HG03095 (cell line): ENCODE data around the gene TJP3.

Experiments used
- ATAC-seq: cut with Tn5 transposase; IDR thresholded peaks from one replicate; pipeline ENCODE4 v1.9.1; 2021; ENCODE audit warnings: moderate library complexity; ENCODE audit not compliant: unreplicated experiment

Gene TJP3

DNA sequence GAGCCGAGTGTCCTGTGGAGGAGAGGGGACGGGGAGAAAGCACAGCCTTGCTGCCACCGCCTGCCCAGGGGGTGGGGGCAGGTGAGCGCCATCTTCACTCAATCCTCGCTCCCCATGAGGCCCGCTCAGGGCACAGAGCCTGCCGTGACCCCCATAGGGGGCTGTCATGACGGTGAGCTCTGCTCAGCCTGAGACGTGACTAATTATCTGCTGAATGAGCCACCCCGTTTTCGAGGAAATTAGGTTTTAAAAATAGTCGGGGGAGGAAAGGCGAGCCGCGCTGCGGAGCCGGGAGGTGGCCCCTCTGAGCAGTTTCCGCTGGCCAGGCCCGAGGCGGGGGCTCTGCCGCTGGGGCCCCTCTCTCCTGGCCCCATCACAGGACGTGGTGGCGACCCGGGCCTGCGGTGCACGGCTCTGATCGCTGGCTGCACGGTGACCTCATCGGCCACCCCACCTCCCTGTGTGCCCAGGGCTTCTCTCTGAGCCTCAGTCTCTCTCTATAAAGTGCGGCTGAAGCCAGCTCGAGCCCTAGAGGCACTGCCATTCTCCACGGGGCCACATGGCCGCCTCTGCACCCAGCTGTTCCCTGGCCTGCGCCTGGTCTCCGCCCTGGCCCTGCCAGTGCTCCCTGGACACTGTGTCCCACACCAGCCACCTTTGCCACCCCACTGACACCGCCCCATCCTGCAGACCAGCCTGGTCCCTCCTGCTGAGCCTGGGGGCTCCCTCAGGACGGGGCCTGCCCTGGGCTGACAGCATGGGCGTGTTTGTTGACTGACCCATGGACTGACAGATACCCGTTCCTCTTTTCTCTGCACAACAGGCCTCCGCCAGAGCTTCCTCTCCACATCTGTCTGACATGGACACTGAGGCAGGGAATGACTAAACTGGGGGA, 36.3 kb upstream of the TJP3 start:
- ATAC-seq = no peak

DNA sequence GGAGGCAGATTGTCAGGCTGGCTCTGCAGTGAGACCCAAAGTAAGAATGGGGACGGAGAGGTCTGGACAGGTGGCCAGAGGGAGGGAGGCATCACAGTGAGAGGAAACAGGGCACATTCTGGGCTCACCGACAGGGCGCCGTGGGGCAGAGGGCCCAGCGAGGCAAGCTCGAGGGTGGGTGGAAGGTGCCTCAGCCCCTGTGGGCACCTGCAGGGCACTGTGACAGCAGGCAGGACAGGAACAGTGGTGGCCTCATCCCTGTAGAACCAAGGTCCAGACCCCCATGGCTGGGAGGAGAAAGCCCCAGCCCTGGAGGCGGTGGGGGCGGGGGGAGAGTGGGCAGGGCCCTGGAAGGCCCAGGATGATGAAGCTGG, 35.6 kb upstream of the TJP3 start:
- no peak for ATAC-seq

DNA sequence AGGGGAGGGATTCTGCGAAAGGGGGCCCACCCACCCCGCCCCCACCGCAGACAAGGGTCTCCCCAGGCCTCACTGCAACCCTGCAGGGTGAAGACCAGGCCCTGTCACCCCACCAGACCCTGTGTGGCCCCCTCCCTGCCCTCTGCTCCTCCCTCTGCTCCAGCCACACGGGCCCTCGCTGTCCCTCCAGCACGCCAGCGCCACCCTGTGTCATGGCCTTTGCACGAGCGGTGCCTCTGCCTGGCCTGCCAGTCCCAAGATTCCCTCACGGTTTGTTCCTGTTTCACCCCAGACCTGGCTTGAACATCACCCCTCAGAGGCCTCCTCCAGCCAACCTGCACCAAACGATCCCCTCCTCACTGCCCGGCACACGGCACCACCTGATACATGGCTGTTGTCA, 35.2 kb upstream of the TJP3 start:
- ATAC-seq = no peak

DNA sequence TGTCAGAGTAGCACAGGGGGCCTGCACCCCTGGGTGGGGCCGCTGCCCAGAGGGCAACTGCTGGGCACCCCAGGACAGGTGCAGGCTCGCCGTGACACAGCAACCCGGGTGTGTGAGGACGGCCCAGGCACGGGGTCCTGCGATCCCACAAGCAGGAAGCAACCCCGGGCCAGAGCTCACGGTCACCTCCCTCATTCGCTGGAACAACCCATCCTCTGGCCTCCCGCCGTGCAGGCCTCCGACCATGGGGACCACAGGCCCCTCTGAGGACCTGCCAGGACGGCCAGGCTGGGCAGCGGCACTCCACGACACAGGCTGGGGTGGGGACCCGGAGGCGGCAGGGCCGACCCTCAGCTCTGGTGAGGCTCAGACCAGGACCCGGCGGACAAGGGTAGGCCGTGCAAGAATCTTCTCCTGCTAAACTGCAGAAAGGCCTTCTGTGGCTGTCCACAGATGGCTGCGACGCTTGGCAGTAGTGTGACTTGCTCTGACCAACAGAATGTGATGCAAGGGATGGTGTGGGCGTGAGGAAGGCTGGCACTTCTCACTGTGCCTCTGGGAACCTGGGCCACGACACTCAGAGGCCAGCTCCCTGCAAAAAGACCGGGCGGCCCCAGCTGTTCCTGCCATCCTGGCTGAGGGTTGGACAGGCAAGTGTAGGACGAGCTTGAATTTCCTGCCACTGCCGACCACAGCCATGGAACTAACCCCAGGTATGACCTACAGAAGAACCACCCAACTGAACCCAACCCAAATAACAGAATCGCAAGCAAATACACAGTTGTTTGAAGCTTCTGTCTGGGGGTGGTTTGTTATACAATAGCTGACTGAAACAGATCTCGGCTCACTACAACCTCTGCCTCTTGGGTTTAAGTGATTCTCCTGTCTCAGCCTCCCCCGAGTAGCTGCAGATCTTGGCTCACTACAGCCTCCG, 34.4 kb upstream of the TJP3 start:
- no peak for ATAC-seq

DNA sequence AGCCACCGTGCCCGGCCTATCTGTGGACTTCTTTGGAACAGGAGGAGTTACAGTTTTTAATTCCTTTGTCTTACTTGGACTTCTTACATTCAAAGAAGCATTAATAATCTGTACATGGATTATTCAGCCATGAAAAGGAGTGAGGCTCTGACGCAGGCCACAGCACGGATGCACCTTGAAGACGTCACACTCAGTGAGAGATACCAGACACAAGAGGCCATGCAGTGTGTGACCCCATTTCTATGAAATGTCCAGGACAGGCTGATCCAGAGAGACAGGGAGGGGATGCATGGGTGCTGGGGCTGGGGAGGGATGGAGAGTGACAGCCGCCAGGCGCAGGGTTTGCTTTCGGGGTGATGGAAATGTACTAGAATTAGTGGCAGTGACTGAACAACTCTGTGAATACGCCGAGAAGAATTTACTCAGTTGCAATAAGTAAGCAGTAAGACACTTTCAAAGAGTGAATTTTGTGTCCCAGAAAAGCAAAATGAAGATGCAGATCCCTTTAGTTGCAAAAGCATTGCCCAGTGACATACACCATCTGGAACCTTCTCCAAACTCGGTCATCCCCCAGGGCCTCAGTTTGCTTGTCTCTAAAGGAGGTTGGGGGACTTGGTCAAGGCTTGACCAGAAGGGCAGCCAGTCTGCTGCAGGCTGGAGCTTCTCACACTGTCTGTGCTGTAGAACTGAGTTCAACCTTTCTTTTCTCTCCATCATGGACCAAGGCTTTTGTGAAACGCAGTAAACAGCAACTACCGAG, 33.2 kb upstream of the TJP3 start:
- no peak for ATAC-seq

DNA sequence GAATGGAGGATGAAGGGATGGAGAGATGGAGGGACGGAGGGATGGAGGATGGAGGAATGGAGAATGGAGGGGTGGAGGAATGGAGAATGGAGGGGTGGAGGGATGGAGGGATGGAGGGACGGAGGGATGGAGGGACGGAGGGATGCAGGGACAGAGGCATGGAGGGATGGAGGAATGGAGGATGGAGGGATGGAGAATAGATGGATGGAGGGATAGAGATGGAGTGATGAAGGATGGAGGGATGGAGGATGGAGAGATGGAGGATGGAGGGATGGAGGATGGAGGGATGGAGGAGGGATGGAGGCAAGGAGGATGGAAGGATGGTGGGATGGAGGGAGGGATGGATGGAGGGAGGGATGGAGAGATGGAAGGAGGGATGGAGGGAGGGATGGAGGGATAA, 30.0 kb upstream of the TJP3 start:
- ATAC-seq = no peak

DNA sequence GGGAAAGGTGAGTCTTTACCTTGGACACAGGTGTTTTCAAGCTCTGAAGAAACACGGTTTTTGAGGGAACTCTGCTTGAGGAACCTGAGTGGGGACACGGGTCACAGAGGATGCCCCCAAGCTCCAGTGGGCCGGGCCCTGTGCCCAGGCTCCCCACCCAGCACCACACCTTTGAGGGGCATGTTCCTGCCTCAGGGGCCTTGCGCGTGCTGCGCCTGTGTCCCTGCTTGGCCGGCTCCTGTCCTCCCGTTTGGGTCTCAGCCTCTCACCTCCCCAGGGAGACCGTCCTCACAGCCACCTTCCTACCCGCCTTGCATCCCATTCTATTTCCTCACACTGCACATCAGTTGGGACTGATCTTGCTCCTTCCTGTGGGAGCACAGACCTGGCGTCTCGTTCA, 29.0 kb upstream of the TJP3 start:
- no peak for ATAC-seq

DNA sequence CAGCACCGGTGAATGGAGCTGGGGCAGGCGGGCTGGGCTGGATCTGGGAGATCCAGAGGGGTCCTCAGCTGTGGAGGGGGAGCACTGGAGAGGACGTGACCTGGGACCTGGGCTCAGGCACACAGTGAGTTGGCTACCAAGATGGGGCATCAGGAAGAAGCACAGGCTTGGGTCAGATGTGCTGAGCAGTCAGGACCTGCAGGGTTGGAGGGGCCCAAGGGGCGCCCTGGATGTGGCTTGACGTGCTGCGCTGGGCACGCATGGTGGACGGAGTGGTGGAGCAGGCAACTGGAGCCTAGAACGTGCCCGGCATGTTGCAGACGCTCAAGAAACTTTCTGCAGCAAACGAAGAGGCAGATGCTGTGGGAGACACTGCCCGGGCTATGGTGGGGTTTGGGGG, 28.6 kb upstream of the TJP3 start:
- no peak for ATAC-seq

DNA sequence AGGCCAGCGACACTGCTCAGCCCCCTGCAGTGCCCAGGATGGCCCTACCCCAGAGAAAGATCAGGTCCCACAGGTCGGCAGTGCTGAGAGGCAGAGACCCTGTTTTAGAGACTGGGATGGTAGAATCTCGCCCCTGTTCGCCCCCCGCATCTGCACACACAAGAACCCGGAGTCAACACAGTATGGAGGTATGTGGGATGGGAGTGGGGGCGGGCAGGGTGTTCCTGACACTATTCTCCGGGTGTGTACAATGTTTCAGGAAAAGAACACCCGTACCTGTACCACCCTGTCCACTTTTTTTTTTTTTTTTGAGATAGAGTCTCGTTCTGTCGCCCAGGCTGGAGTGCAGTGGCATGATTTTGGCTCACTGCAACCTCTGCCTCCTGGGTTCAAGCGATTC, 27.2 kb upstream of the TJP3 start:
- ATAC-seq = no peak

DNA sequence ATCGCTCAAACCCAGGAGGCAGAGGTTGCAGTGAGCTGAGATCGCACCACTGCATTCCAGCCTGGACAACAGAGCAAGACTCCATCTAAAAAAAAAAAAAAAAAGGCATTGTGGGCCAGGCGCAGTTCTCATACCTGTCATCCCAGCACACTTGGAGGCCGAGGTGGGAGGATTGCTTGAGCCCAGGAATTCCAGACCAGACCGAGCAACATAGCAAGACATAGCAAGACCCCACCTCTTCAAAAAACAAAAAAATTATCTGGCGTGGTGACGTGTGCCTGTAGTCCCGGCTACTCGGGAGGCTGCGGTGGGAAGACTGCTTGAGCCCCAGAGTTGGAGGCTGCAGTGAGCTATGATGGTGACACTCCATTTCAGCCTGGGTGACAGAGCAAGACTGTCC, 25.9 kb upstream of the TJP3 start:
- ATAC-seq = no peak

DNA sequence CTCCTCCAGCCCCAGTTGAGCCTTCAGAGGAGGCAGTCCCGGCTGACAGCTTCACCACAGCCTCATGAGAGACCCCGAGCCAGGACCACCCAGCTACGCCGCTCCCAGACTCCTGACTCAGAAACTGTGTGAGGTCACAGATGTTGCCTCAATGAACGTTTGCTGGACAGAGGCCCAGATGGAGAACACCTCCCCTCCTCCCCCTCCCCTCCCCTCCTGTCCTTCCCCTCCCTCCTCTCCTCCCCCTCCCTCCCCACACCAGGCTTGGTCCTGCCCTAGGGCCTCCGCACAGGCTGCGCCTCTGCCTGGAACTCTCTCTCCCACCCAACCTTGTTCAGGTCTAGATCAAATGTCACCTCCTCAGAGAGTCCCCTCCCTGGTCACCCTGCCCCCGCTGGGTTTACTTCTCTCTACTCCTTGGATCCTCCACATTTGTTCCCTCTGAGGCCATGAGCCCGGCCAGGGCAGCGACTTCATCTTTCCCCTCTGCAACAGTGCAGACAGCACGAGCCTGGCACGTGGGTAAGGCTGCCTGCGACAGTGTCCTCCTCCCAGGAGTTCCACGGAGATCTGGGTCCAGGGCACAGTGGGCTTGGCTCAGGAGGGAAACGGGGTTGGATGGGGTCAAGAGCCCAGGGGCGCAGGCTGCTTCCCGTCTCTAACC, 25.3 kb upstream of the TJP3 start:
- ATAC-seq = no peak

DNA sequence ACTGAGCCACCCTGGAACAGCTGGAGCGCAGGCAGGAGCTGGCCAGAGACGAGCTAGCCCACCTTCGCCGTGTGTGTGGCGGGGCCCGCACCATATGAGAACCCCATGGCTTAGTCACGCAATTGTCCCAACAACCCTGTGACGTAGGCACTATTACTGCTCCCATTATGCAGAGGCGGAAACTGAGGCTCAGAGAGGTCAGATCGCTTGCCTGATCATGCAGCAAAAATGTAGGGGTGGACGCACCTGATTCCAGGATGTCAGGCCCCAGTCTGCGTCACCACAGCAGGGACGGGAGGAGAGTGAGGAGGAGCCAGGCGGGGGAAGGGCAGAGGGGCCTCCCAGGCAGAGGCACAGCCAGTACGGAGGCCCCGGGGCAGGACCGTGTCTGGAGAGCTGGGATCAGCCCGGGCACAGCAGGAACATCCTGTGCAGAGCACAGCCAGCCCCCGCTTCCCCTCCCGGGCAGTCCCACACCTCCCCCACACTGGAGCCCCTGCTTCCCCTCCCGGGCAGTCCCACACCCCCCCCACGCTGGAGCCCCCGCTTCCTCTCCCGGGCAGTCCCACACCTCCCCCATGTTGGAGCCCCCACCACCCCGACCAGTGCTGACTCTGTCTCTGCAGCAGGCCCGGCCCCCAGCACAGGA, 24.7 kb upstream of the TJP3 start:
- no peak for ATAC-seq

DNA sequence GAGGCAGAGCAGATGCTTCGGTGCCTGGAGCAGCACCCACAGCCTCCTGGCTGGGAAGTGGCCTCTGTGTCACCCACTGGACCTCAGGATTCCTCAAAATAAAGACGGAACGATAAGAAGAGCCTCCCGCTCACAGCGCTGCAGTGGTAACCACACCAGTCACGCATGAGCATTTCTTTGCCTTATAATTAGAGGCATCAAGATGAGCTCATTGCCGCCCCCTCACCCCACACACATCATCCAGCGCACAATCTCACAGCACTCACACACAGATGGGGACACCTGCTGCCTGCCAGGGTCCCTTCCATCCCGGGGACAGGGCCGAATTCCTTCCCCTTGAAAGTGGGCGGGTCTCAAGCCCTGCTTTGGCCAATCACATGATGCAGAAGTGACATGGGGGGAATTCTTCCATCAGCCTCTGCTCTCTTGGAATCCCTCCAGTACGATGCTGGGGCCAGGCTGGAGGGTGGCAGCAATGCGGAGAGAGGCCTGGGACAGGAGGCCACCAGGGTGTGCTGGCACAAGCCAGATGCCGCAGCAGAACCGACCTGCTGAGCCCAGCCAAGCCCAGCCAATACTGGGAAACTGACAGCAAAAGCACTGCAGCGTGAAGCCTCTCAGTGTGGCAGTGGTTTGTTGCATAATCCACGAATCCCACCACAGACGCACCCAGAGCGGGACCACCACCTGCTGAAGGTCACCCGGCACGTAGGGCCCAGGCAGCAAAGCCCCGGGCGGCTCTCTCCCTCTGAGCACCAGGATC, 23.9 kb upstream of the TJP3 start:
- ATAC-seq = no peak

DNA sequence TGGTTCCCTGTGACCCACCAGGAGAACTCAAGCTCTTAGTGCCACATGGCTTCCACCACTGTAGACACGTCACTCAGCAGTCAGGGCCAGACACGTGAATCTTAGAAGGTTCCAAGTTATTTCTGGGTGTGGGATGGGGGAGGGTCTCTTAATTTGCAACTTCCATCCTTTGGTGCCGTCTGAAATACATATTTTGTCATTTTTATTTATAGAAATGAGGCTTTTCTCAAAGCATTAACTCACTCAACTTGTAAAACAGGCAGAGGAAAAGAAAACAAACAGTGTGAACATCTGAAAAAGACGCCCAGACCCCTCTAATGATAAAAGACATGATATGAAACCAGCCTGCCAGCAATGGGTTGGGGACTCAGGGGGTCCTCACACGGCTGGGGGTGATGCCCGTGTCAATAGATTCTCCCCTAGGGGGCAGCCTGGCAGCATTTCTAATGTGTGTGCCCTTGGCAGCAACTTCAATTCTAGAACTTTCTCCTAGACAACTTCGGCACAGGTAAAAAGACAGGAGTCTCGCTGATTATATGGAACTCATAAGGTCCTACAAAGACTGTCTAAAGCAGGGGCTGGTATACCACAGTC, 23.3 kb upstream of the TJP3 start:
- no peak for ATAC-seq

DNA sequence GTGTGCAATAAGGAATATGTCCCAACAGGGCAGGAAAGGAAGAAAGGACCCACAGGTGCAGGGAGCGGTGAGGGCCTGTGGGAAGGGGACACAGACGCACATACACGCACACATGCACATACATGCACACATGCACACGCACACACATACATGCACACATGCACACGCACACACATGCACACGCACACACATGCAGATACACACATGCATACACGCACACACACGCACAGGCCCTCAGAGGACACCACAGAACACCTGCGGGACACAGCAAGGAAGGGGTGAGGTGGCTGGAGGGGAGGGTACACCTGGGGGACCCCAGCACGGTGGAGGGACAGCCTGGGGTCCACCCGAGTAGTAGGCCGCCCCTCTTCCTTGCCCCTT, 20.8 kb upstream of the TJP3 start:
- ATAC-seq = no peak

DNA sequence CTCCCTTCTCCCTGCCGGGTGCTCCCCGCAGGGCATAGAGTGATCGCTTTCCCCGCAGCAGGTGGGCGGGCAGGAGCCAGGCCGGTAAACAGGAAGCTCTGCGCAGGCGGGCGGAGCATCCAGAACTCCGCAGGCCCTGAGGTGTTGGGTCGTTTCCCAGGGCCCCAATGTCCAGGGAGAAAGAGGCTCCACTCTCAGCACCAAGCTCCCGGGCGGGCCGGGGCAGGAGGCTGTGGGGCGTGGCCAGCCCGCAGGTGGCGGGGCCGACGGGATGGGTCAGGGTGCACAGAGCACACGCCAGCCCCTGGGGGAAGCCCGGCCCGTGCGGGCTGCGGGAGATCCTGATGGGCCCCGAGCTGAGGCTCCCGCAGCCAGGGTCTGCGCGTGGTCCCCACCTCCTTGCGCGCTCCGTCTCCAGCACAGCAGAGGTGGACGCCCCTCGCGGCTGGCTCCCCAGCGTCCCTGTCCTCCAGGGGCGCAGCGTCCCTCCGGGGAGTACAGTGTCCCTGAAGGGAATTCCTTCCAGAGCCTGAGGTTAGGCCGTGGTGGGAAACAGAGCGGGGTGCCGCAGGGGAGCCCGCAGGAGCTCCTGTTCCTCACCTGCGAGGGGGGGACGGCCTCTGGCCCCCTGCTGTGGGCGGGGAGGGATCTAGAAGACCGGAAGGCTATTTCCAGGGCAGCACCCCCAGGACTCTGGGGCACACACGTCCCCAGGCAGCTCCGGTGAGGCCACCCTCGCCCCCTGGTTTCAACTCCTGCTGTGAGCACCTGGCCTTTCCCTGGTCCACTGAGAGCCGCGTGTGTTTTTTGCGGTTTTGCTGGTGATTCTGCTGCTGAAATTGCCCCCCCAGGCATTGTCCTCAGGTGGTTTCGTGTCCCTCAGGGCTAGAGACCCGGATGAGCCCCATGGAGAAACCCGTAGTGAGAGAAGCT, 20.1 kb upstream of the TJP3 start:
- ATAC-seq = no peak

DNA sequence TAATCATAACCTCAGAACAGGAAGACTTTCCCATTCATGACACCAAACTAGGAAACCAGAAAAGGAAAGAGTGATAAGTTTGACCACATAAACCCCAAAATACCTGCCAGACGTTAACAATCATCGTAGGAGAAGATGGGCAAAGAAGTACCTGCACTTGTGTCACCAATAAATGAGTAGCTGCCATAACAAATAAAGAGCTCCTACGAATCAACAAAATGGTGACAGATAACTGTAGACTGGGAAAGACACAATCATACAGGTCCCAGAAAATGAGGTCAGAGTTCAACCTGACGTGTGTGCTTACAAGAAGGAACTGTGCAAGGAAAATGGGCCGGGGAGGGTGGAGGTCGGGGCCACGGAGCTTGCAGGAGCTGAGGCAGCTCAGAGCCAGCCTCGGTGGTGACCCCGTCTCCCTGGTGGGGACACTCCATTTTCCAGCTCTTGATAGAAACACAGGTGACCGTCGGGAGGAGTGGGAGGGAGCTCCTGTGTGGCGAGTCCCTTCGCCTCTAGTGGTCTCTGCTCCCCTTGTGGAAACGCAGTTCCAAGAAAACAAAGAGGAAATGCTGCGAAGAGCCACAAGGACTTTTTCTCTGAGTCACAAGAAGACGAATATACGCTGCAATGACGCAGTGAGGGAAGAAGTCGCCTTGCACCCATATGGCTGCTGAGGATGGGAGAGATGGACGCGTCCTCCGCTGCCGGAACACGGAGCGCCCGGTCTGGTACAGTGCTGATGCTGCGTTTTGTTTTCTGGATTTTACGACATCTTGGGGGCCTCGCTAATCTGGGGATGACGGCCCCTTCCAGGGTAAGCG, 17.4 kb upstream of the TJP3 start:
- no peak for ATAC-seq
